ENCODE data around the gene ACTMAP.
"Not testable (repeated sequence)": the region's sequence is repeated elsewhere in the genome, so short reads cannot be mapped to it uniquely, and the experiment has no call there.

ACTMAP gene

GRCh38 chr19:40775632-40776022 lies 25.4 kb upstream of the ACTMAP start:
- no peak for DNase-seq

GRCh38 chr19:40774916-40775631 lies 24.8 kb upstream of the ACTMAP start, which contains the start of gene MIA:
Gene MIA (plus strand): TSS chr19:40775521. CDS start chr19:40775543, 22 bp downstream.
- DNase-seq: no peak

- DNase-seq: not testable (repeated sequence)
Observed at GRCh38 chr19:40771101-40771862, 21.0 kb upstream of the ACTMAP start.

GRCh38 chr19:40768869-40769268 lies 18.6 kb upstream of the ACTMAP start:
- no peak for DNase-seq

- DNase-seq: not testable (repeated sequence)
Observed at GRCh38 chr19:40766385-40766784, 16.1 kb upstream of the ACTMAP start.

GRCh38 chr19:40763963-40764362 lies 13.7 kb upstream of the ACTMAP start:
- no peak for DNase-seq

- DNase-seq: no peak
Observed at GRCh38 chr19:40763526-40763925, 13.2 kb upstream of the ACTMAP start.

GRCh38 chr19:40762754-40763470 lies 12.6 kb upstream of the ACTMAP start:
- DNase-seq: no peak

GRCh38 chr19:40759352-40759751 lies 9.1 kb upstream of the ACTMAP start:
- DNase-seq: no peak

- DNase-seq: no peak
Observed at GRCh38 chr19:40758491-40758890, 8.2 kb upstream of the ACTMAP start.

GRCh38 chr19:40756502-40757110 lies 6.3 kb upstream of the ACTMAP start:
- peak; percentile 16 for DNase-seq

GRCh38 chr19:40755791-40756190 lies 5.5 kb upstream of the ACTMAP start:
- DNase-seq: no peak

GRCh38 chr19:40755248-40755624 lies 5.0 kb upstream of the ACTMAP start:
- no peak for DNase-seq

GRCh38 chr19:40754611-40755247 lies 4.5 kb upstream of the ACTMAP start:
- peak; percentile 68 for DNase-seq

- no peak for DNase-seq
Observed at GRCh38 chr19:40752257-40752781, 2.0 kb upstream of the ACTMAP start.

- DNase-seq: peak; percentile 93
Observed at GRCh38 chr19:40750874-40751537, 729 bp upstream of the ACTMAP start, which contains the start of gene SNRPA. Gene SNRPA (plus strand): TSS chr19:40751203. CDS start chr19:40751409, 206 bp downstream.

- DNase-seq: no peak
Observed at GRCh38 chr19:40747536-40747935, 2.7 kb downstream of the ACTMAP start.

GRCh38 chr19:40745402-40745780 lies 4.9 kb downstream of the ACTMAP start:
- no peak for DNase-seq

- DNase-seq: no peak
Observed at GRCh38 chr19:40744554-40745401, 5.5 kb downstream of the ACTMAP start.

GRCh38 chr19:40743926-40744325 lies 6.4 kb downstream of the ACTMAP start:
- DNase-seq: no peak

GRCh38 chr19:40742886-40743285 lies 7.4 kb downstream of the ACTMAP start:
- DNase-seq: no peak

Measured in stimulated activated CD4-positive, alpha-beta T cell treated with anti-CD3 and anti-CD28 coated beads, Interleukin-4, amount 100 ng/mL, for 1 hour (primary cell).